Fibroblast of upper back skin (primary cell): ENCODE results near the gene CCL13.
"Not testable (repeated sequence)": the region's sequence is repeated elsewhere in the genome, so short reads cannot be mapped to it uniquely, and the experiment has no call there.

ENCODE experiments used
- DNase-seq: peaks from one replicate; pipeline ENCODE4 v3.0.0-alpha.2; 2013

CCL13 gene

DNA sequence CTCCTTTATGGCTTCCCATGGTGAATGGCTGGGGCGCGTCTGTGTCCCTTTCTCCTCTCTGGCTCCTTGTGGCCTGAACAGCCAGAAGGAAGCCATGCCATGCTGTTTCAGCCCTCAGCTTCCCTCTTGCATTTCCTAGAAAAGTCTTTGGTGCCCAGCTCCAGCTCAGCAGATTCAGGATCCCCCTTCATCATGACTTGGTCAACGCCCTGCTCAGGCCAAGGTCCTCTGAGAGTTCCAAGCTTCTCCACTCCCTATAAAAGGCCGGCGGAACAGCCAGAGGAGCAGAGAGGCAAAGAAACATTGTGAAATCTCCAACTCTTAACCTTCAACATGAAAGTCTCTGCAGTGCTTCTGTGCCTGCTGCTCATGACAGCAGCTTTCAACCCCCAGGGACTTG is at the start of gene CCL13:
TSS of gene CCL13 (plus strand) at position 287 of the 400 bp plus-strand sequence. CDS start at position 334, 47 bp downstream.
- no peak for DNase-seq

DNA sequence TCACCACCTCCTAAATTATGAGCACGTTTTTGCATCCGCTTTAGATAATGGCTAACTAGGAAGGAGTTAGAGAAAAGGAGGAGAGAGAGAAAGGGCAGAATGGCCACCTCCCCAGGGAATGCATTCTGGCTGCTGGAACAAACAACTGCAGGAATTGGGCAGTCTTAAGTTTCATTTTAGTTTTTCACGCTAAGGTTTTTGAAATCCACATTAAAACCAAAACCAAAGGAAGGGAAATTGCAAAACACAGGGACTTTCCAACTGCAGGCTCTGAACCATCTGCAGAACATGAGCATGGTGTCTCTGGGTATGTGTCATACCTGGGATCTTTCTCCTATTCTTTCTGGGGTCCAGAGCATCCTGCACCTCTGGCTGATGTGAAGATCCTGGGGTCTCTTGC is 49.2 kb upstream of the CCL13 start:
- peak; percentile 43 for DNase-seq

DNA sequence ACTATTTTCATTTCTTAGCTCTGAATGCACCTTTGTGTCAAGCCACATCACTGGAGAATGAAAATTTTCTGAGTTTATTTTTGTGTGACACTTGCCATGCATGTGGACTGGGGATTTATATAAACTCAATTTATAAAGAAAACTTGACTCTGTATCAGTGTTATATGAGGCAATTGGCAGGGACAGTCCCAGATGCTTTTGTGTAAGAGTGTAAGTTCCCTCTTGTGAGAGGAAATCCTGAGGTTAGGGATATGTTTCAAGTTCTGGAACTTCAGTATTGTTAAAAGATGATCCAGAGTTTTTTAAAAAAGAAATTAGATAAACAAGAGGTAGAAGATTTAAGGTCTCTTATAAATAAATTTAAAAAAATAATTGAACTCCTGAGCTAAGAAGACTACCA is 47.9 kb upstream of the CCL13 start:
- no peak for DNase-seq

DNA sequence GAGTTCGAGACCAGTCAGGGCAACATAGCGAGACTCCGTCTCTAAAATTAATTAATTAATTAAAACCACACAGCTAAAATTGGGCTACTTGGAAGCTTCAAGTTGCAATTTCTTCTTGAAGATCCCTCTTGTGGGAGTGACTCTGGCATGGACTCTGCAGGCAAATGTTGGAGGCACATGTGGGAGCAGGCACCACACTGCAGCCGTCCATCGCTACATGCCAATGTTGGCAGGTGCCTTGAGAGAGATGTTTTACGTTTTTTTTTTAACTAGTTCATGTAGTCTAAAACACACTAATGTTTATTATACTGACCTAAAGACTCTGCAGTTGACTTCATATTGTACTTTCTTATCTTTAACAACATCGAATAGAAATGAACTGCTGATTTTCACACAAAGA is 45.0 kb upstream of the CCL13 start:
- DNase-seq, result no peak

DNA sequence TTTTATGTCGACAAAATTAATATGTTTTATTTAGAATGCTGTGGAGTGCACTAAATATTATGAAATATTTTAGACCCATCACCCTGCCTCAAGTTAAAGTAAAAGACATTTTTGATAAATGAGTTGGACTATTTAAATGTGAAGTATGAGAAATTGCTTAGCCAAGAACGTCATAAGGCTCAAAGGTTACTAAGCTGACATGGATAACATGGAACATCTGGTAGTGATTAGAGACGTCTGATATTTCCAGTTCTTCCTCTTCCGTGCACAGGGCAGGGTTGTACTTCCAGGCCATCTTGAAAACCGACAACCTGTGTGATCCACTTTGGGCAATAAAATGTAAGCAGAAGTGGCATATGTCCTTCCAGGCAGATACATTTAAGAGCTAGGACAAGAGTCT is 44.2 kb upstream of the CCL13 start:
- DNase-seq, result peak; percentile 86

DNA sequence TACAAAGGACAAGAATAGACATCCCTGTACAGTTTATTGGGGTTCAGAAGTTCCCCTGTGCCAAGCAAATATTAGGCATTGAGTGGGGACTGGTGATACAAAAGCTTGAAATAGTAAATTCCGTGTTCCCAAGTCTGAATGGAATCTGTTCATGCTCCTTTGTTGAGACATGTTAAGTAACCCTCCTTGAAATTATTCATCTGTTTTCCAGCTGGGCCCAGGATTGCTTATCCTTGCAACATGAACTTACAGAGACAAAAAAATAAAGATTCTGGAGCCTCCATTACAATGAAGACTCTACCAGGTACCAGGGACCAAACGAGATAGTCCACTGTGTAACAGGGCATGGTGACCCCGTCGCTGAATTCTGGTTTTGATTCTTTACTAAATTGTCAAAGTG is 43.1 kb upstream of the CCL13 start:
- DNase-seq, result peak; percentile 54

DNA sequence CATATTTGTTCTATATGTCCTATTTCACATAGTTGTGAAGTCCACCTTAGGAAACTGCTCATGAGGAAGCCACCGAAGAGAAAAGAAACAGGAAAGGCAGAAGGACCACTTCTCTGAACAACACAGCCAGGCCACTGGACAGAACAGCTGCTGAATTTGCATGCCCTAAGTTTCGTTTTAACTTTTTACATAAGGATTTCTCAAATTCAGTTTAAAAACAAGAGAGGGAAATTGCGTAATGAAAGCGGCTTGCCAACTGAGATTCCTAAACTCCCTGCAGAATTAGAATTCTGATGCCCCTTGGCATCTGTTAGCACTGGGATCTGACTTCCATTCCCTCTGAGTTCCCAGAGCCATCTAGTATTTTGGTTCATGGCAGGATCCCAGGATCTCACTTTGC is 42.0 kb upstream of the CCL13 start:
- peak; percentile 56 for DNase-seq

DNA sequence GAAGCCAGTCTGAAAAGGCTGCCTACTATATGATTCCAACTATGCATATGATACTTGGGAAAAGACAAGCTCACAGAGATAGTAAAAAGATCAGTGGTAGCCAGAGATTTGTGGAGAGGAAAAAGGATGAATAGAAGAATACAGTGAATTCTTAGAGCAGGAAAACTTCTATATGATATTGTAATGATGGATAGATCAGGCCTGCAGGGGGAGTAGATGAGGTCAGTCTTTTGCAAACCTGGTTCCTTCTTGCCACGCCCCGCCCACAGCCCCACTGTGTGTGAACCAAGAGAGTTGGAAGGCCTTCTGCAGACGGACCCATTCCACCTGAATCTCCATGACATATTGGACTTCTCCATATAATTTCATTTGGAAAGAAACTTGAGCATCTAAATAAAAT is 37.8 kb upstream of the CCL13 start:
- DNase-seq, result no peak

DNA sequence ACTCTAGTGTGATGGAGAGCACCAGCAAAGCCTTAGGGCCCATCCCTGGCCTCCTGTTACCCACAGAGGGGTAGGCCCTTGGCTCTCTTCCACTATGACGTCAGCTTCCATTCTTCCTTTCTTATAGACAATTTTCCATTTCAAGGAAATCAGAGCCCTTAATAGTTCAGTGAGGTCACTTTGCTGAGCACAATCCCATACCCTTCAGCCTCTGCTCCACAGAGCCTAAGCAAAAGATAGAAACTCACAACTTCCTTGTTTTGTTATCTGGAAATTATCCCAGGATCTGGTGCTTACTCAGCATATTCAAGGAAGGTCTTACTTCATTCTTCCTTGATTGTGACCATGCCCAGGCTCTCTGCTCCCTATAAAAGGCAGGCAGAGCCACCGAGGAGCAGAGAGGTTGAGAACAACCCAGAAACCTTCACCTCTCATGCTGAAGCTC is 37.2 kb upstream of the CCL13 start, which contains the start of gene CCL8:
TSS of gene CCL8 (plus strand) at position 397 of the 445 bp plus-strand sequence. CDS start 67 bp downstream, outside the sequence.
- DNase-seq, result no peak

DNA sequence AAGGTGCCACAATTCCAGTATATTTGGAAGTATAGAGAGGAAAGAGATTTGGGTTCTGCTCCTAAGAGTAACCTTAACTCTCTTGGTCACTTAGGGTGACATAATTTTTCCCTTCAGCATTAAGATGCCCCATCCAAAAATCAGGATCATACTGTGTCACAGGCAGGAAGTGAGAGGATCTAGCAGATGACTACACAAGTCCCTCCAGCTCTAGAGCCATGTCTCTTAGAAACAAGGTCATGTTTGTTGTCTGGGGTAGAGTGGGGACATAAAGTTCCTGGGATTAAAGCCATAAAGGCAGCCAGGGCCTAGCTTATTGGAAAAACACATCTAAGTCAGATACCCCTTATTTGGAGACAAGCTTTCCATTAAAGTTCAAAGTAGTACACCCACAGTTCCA is 34.3 kb upstream of the CCL13 start:
- no peak for DNase-seq

DNA sequence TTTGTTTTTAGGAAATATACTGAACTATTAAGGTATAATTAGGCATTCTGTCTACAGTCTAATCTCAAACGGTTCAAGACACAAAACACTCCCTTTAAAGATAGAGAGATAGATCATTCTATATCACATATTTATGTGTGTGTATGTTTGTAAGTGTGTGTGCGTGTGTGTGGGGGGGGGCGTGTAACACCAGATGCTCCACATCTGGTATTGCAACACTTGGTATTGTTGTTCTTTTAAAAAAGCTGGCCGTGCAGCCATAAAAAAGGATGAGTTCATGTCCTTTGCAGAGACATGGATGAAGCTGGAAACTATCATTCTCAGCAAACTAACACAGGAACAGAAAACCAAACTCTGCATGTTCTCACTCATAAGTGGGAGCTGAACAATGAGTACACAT is 28.7 kb upstream of the CCL13 start:
- DNase-seq, result not testable (repeated sequence)

DNA sequence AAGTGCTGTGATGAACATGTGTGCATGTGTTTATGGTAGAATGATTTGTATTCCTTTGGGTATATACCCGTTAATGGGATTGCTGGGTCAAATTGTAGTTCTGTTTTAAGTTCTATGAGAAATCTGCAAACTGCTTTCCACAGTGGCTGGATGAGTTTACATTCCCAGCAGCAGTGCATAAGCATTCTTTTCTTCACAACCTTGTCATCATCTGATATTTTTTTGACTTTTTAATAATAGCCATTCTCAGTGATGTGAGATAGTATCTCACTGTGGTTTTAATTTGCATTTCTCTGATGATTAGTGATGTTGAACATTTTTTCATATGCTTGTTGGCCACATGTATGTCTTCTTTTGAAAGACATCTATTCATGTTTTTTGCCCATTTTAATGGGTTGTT is 18.6 kb upstream of the CCL13 start:
- no peak for DNase-seq

DNA sequence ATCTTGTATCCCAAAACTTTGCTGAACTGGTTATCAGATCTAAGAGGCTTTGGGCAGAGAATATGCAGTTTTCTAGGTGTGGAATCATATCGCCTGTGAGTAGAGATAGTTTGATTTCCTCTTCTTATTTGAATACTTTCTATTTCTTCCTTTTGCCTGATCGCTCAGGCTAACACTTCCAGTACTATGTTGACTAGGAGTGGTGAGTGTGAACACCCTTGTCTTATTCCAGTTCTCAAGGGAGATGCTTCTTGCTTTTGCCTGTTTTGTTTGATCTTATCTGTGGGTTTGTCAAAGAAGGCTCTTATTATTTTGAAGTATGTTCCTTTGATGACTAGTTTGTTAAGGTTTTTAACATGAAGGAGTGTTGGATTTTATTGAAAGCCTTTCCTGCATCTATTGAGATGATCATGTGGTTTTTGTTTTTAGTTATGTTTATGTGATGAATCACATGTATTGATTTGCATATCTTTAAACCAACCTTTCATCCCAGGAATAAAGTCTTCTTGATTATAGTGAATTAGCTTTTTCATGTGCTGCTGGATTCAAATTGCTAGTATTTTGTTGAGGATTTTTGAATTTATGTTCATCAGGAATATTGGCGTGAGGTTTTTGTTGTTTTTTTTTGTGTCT is 17.0 kb upstream of the CCL13 start:
- DNase-seq, result no peak

DNA sequence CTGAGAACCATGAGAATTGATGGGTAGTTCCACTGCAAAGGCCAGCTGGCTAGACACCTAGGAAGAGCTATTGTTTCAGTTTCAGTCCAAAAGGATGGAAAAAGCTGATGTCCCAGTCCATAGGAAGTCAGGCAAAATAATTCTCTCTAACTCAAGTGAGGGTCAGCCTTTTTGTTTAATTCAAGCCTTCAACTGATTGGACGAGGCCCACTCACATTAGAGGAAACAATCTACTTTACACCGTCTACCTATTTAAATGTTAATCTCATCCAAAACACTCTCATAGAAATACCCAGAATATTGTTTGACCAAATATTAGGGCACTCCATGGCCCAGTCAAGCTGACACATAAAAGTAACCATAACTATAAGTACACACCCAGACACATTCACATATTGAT is 14.4 kb upstream of the CCL13 start:
- no peak for DNase-seq

DNA sequence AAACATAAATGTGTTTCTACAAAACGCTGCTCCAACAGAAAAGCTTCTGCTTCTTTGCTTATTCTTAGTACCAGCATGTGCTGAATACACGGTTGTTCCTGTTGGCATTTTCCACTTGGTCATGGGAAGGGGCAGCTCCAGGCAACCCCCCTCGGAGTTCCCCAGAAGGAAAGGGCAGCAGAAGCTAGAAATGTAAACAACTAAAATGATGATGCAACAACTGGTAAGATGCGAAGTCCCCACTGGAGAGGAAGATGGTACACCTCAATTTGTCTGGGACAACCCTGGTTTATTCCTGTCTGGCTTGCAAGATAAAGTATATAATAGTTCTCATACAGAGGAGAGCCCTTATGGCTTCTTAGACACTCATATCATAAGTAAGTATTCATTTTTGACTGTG is 9.2 kb upstream of the CCL13 start:
- no peak for DNase-seq

DNA sequence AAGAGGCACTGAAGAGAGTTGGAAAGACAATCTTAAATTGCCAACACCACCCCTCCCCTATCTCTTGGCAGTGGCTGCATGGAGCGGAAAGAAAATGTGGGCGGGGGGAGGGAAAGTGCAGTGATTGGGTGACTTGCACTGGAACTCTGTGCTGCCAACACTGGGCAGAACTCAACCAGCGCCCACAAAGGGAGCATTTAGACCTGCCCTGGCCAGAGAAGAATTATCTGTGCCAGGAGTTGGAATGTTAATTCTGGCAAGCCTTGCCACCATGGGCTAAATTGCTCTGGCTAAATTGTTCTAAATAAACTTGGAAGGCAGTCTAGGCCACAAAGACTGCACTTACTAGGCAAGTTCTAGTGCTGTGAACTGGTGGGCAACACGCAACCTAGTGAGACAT is 6.5 kb upstream of the CCL13 start:
- DNase-seq, result no peak

DNA sequence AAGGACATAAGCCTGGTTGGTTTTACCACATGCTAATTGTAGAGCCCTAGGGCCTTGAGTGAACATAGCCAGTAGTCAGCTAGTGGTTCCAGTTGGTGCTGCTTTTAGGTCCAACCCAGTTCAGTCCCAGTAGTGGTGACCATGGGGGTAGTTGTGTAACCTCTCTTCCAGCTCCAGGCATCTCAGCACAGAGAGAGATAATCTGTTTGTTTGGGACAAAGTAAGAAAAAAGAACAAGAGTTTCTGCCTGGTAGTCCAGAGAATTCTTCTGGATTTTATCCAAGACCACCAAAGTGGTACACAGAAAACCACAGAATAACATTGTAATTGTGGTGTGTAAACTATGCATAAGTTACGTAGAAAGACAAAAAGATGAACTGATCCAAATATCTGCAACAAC is 5.2 kb upstream of the CCL13 start:
- no peak for DNase-seq

DNA sequence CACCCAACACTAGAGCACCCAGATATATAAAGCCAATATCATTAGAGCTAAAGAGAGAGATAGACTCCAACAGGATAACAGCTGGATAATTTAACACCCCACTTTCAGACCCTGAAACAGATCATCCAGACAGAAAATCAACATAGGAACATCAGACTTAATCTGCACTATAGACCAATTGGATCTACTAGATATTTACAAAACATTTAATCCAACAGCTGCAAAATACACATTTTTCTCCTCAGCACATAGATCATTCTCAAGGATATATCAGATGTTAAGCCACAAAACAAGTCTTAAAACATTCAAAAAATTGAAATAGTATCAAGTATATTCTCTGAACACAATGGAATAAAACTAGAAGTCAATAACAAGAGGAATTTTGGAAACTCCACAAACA is 4.1 kb upstream of the CCL13 start:
- no peak for DNase-seq

DNA sequence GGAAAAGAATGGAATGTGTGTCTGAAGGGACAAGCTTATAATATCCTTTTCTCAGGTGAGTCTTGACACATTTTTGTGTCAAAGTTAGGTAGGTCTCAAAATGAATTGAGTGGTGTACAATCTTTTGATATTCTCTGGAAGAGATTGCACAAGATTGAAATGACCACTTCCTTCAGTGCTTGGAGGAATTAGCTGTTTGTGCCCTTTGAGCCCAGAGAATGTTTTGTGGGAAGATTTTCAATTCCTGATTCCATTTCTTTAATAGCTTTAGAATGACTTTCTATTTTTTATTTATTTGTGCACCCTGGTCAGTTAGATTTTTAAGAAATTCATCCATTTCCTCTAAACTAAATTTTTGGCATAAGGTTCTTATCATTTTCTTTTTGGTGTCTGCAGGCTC is 1.6 kb upstream of the CCL13 start:
- DNase-seq, result peak; percentile 11

DNA sequence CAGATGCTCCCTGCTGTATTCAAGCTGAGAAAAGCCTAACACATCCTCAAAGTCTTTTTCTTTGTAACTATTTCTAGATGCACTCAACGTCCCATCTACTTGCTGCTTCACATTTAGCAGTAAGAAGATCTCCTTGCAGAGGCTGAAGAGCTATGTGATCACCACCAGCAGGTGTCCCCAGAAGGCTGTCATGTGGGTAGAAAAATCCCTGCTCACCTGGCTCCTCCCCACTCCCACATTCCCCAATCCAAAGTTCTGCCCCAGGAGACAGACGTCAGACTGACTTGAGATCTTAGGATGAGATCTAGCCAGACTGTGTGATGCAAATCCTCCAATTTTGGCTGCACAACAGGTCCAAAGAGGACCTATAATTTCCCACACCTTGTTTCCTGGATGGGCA is 1.1 kb downstream of the CCL13 start:
- no peak for DNase-seq

DNA sequence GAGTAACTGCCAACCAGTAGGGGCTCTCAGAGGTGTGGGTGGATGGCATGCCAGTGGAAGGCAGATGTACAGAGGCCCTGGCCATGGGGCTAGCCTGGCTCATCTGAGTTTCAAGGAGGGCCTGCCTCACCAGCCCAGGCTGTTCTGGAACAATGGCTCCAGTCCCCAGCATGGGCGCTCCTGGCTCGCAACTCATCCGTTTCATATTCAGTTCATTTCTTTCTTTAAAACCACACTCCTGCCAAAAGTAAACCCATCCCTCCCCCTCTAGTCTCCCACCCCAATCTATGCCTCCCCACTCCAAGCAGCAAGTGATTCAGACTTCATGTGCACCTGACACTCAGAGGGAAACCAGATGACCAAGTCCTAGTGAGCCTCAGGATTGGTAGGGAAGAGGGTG is 2.4 kb downstream of the CCL13 start:
- no peak for DNase-seq

DNA sequence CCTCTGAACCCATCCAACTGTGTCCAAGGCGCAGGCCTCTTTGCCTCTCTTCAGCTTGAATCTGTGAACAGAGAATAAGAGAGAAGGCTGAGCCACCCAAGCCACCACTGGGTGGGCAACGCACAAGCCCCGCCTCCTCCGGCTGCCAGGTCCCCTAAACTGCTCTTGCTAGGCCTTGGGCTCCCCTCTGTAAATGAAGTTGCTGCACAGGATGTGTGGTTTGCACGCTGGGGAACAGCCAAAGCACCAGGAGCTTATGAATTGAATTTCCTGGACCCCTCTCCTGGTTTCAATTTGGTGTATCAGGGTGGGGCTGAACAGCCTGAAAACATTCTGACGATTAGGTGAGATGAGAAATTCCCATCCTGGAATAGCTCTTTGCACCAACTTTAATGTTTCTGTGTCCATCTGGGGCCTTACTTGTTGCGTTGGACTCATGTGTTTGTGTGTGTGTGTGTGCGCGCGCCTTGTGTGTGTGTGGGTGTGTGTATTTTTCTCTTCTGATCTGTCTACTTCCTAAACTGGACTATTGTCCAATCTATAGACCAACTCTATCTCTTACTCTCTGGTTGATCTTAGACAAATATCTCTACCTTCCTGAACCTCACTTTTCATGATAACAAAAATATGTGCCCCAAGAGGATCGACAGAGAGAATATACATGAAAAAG is 4.5 kb downstream of the CCL13 start:
- DNase-seq, result no peak

DNA sequence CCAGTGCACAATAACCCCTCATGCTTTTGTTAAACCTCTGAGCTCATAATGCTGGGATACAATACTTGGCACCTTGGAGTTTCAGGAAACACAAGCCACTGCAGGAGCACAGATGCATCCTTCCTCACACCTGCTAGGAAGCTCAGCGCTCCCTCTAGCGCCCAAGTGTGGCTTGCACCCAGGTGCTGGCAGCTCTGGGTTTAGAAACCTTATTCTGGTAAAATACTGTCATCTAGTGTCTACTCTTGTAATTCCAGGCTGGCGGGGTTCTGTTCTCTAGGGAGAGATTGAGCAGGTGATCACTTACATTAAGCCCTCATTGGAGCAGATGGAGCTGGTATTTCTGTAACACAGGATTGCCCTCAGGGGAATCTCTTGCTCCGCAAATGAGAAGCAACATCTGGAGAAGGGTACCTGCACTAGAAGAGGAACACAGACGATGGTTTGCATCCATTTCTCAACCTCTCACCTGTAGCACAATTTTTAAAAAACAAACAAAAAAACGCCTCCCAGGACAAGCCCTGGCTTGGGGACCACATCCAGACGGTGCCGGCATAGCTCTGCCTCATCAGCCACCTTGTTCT is 5.3 kb downstream of the CCL13 start:
- DNase-seq, result peak; percentile 84

DNA sequence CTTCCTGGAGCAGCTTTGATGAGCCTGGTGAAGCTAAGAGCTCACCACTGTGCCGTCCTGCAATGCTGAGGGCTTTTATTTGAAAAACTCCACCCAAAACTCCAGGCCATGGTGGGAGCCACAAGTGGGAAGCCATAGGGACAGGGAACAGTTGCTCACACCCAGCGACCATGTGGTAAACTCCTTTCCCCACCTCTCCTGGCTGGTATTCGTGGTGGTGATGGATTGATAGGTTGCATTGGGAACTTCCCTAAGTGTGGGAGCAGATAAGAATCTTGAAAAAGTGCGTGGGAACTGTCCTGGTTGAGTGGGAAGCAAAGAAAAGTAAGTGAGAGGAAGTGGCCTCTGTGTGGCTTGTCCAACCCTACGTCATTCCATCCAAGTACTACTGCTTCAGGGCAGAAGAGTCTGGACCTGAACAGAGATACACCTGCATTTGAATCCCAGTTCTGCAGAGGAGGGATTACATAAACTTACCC is 6.9 kb downstream of the CCL13 start, which contains the start of gene CCL1:
TSS of gene CCL1 (minus strand) at position 51 of the 479 bp plus-strand sequence. CDS start 72 bp downstream, outside the sequence.
- DNase-seq, result no peak
